GM13977 (cell line): ENCODE data around the gene COMP.

Experiments
- DNase-seq: peaks from one replicate; pipeline ENCODE4 v3.0.0; 2012; ENCODE audit warnings: low spot score
- in situ Hi-C: fragments of 300-500 bp; cut with MboI; formaldehyde crosslinking; loops from one replicate; pipeline ENCODE4 v1.12.0; 2022; ENCODE audit warnings: low sequenced_read_pairs, low pct_unique_long_range_greater_than_20kb, mixed read lengths, inconsistent platforms; ENCODE audit not compliant: unreplicated experiment
- TF ChIP-seq, protein P1 (sequence below): IDR thresholded peaks from 2 replicates; pipeline ENCODE4 v1.5.1; 2012; ENCODE audit warnings: mild to moderate bottlenecking, control low read depth; ENCODE audit not compliant: insufficient read depth; ENCODE audit errors: extremely low read depth, missing control alignments

The COMP gene

DNA sequence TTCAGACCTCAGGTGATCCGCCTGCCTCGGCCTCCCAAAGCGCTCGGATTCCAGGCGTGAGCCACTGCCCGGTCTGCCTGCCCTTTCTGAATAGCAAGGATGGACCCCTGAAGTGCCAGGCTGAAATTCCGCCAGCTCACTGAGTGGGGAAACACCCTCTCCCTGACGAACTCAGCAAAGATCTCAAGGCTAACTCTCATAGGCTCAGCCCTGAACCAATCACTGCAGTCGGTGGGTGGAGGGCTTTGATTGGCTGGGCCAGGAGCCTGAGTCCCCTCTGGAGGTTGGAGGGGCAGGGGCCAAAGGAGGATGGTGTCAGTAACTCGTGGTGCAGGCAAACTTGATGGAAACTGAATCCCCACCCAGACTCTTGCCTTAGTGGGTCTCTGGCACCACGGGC lies 11.2 kb upstream of the COMP start:
- in situ Hi-C loops = no loop called here
- peak; percentile 11 for DNase-seq
- TF ChIP-seq, protein P1, sequence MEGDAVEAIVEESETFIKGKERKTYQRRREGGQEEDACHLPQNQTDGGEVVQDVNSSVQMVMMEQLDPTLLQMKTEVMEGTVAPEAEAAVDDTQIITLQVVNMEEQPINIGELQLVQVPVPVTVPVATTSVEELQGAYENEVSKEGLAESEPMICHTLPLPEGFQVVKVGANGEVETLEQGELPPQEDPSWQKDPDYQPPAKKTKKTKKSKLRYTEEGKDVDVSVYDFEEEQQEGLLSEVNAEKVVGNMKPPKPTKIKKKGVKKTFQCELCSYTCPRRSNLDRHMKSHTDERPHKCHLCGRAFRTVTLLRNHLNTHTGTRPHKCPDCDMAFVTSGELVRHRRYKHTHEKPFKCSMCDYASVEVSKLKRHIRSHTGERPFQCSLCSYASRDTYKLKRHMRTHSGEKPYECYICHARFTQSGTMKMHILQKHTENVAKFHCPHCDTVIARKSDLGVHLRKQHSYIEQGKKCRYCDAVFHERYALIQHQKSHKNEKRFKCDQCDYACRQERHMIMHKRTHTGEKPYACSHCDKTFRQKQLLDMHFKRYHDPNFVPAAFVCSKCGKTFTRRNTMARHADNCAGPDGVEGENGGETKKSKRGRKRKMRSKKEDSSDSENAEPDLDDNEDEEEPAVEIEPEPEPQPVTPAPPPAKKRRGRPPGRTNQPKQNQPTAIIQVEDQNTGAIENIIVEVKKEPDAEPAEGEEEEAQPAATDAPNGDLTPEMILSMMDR = no peak

DNA sequence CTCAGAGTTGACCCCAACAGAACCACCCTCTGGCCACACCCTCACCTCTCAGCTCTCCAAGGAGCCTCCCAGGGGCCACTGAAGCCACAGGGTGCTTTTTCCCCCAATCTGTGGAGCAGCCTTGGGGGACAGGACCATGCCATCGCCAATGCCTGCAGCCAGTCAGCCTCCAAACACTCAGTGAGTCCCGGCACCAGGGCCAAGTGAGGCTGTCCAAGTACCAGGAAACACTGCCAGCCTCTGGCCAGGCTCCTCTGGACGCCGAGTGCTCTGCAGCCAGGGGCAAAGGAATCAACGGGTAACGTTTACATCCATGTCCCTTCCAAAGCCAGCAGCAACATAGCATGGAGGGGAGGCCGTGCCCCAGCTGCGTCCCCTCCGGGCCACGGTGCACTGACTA lies 9.5 kb upstream of the COMP start:
- in situ Hi-C loops = no loop called here
- DNase-seq = peak; percentile 11
- TF ChIP-seq, protein P1 = no peak

DNA sequence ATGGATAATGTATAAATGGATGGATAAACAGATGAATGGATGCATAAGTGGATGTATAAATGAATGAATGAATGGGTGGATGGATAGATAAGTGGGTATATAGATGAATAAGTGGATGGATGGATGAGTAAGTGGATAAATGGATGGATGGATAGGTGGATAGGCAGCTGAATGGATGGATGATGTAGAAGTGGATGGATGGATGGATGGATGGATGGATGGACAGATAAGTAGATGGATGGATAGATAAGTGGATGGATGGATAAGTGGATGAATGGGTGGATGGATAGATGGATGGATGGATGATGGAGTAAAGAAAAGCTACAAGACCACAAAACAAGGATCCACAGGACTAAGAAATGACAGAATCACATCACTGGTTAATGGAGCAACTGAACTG lies 9.0 kb upstream of the COMP start:
- DNase-seq = no peak
- in situ Hi-C loops = no loop called here
- TF ChIP-seq, protein P1 = no peak

DNA sequence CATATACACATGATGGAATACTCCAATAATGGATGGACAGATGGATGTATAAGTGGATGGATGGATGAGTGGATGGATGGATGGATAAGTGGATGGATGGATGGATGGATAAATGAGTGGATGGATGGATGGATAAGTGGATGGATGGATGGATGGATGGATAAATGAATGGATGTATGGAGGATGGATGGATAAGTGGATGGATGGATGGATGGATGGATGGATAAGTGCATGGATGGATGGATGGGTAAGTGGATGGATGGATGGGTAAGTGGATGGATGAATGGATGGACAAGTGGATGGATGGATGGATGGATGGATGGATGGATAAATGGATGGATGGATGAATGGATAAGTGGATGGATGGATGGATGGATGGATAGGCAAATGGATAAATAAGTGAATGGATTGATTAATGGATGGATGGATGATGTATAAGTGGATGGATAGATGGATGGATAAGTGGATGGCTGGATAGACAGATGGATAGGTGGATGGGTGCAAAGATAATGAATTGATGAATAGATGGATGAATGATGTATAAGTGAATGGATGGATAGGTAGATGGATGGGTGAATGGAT lies 8.4 kb upstream of the COMP start:
- TF ChIP-seq, protein P1 = no peak
- in situ Hi-C loops = no loop called here
- DNase-seq = no peak

DNA sequence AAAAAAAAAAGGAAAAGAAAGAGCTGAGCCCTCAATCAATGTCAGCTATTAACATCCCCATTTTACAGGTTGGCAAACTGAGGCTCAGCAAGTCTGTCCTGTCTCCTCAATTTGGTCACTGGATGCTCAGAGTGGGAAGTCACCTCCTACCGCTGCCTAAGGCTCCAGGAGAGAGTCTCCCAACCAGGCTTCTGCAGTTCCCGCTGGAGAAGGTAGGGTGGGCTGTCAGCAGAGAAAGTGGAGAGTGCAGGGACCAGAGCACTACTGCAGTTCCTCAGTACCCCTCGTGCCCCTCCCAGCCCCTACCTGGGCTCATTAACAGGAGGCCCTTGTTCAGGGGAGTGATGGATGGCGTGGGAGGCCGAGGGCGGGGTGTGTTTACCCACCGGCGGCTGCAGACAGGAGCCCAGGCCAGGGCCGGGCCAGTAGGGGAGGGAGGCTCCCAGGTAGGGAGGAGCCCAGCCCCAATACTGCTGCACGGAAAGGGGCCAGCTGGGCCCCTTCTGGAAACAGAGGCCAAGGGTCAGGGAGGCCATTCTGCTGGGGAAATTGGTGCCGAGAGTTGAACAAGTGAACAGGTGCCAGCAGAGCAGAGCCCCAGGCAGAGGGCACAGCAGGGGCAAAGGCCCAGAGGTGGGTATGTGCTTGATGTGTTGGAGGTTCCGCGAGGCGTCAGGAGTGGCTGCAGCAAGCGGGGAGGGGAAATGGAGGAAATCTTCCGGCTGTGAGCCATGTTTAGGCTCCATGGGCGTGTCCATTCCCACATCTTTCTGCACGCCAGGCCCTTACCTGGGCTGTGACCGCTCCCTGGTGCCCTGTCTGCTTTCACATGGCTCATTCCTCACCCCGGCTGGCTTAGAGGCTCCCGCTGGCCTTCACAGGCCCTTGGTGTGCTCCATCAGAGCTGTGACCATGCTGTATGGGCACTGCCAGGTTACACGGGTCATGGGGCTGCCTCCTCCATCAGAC lies 7.6 kb upstream of the COMP start:
- TF ChIP-seq, protein P1 = no peak
- peak; percentile 8 for DNase-seq
- in situ Hi-C loops = no loop called here

DNA sequence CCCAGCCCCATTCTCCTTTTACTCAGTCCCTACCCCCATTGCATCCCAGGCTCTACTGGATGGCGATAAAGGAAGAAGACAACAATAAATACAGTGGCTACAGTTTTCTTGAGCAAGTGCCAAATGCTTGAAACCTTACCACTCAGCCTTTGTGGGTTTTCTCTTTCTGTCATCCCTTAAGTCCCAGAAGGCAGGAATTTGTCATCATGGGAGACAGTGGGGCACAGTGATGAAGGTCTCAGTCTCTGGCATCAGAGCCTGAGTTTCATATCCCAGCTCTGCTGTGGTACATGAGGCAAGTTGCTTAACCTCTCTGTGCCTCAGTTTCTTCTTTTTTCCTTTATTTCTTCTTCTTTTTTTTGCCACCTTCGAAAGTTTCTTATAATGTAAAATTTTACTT lies 5.1 kb upstream of the COMP start:
- TF ChIP-seq, protein P1 = no peak

More for the DNA sequence above, 5.1 kb upstream of the COMP start:
- in situ Hi-C loops = no loop called here
- no peak for DNase-seq
